Adipocyte (in vitro differentiated cells): ENCODE data around the gene WFS1.
A peak's percentile ranks its signal among the peaks of the same experiment; 100 is the strongest.

ENCODE experiments used
- DNase-seq: peaks from one replicate; pipeline ENCODE4 v3.0.0-alpha.2; 2015; ENCODE audit warnings: low read depth
- H3K27me3 ChIP-seq: replicated peaks from 2 replicates; pipeline ENCODE4 v1.7.0; 2013; ENCODE audit warnings: mild to moderate bottlenecking, low read length, moderate library complexity; ENCODE audit not compliant: control insufficient read depth, insufficient read depth
- H3K36me3 ChIP-seq: 2 replicates; pipeline ENCODE4 v1.7.0; 2013; ENCODE audit warnings: low read length, mild to moderate bottlenecking, moderate library complexity; ENCODE audit not compliant: control insufficient read depth, insufficient read depth, severe bottlenecking
- H3K4me1 ChIP-seq: 2 replicates; pipeline ENCODE4 v1.7.0; 2013; ENCODE audit warnings: mild to moderate bottlenecking, low read length, moderate library complexity; ENCODE audit not compliant: control insufficient read depth, insufficient read depth
- H3K4me3 ChIP-seq: 2 replicates; pipeline ENCODE4 v1.7.0; 2013; ENCODE audit warnings: mild to moderate bottlenecking, low read length, moderate library complexity
- H3K9ac ChIP-seq: 2 replicates; pipeline ENCODE4 v1.7.0; 2013; ENCODE audit warnings: mild to moderate bottlenecking, low read length, moderate library complexity
- H3K9me3 ChIP-seq: 2 replicates; pipeline ENCODE4 v1.7.0; 2013; ENCODE audit warnings: mild to moderate bottlenecking, low read length, moderate library complexity; ENCODE audit not compliant: control insufficient read depth

The WFS1 gene

DNA sequence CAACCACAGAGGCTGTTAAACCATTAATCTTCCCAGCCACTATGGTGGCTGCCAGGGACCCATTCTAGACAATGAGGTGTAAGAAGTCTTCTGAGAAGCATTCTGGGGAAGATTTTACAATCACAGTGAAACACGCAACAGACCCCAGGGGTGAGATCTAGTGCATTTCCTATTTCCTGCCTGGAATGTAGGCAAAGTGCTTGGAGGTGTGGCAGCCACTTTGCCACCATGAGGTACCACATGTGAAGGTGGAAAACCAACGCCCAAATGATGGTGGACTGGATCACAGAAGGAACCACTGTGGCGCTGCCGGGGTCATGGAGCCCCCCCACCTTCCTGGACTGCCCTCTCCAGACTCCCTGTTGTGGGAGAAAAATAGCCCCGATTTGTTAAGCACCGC is 61.8 kb downstream of the WFS1 start:
- no peak overlapping the region for H3K9ac ChIP-seq
- no peak for DNase-seq
- H3K27me3 ChIP-seq = peaks cover 41% of the 10 kb centered on the region
- peaks cover 5% of the 10 kb centered on the region for H3K9me3 ChIP-seq
- no peaks in the 10 kb centered on the region for H3K36me3 ChIP-seq
- no peaks in the 10 kb centered on the region for H3K4me1 ChIP-seq
- no peak overlapping the region for H3K4me3 ChIP-seq

DNA sequence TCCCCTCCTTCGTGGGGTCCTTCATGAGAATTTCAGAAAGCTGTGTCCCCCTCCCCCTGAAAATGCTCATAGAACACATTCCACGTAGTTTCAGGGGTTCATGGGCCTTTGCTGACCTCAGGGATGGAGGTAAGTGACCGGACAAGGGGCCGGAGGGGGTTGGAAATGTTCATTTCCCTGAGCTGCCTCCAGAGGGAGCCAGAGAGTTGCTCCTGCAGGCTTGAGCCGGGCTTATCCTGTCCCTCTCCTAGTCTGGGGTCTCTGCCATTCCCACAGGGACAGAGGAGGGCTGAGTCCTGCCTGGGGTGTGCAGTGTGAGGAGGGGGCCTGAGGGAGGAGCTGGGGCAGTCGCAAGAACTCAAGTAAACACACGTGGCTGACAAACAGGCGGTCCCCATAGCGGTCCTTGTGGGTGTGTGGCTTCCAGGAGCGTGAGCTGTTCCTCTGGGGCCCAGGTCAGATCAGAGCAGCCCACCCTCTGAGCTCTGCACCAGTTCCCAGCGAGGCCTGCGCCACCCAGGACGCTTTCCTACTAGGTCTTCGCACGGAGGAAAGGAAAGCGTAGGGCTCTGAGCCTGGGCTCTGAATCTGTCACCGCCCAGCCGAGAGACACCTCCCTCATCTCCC is 62.5 kb downstream of the WFS1 start:
- Histone ChIP-seq H3K9me3 (peaks cover 5% of the 10 kb centered on the region), H3K4me1 (no peaks in the 10 kb centered on the region), H3K9ac (no peak overlapping the region), H3K36me3 (no peaks in the 10 kb centered on the region), H3K4me3 (no peak overlapping the region), H3K27me3 (peaks cover 39% of the 10 kb centered on the region)
- peak; percentile 52 for DNase-seq

DNA sequence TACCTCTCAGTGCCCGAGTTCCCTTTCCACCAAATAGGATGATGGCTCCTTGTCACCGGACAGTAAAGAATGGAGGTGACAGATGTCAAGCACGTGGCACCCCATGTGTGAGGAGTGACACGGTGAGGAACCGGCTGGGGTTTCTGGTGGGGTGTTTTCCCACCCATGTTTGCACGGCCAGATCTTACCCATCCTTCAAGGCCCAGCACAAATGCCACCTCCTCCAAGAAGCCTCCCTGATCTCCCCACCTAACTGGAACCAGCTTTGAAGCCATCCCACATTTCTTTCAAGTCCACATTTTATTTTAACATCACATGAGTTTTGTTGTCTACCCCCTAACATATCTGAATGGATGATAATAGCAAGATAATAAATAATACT is 63.0 kb downstream of the WFS1 start:
- Histone ChIP-seq H3K4me1 (no peaks in the 10 kb centered on the region), H3K9me3 (peaks cover 5% of the 10 kb centered on the region), H3K9ac (no peak overlapping the region), H3K36me3 (no peaks in the 10 kb centered on the region), H3K4me3 (no peak overlapping the region), H3K27me3 (peaks cover 40% of the 10 kb centered on the region)
- no peak for DNase-seq

DNA sequence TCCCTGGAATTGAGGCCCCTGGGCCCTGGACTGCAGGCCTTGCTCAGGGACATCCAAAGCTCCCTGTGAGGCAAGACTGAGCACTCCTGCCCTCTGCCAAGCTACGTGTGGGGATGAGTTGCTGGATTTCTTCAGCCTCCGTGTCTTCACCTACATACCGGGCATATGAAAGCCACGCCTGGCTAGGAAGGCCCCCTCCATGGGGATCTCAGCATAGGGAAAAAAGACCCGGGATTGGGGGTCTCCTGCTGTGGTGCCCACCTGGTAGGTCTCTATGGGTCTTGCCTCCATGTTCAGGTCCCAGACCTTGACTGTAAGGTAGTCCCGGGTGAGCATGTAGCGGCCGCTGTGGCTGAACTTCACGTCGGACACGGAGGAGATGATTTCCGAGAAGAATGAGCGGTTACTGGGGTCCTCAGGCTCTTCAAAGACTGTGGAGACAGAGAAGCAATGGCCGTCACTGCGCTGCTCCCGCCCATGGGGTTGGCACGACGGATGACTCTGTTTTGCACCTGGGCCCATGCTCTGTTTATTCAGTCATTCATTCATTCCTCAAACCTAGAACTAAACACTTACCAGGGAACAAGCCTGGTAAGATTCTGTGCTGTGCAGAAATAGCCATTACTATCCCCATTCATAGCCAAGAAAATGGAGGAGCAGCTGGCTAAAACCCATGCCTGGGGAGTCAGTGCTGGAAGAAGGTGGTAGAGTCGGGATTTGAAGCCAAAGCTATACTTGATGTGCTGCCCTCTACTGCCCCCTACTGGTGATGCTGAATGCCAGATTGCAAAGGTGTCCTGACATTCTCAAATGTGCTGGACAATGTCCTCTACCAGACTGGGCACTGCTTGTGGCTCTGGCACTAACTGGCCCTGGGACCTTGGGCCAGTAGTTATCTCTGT is 63.9 kb downstream of the WFS1 start:
- H3K4me3 ChIP-seq = no peak overlapping the region
- H3K27me3 ChIP-seq = peaks cover 42% of the 10 kb centered on the region
- DNase-seq = no peak
- H3K9me3 ChIP-seq = peaks cover 5% of the 10 kb centered on the region
- no peaks in the 10 kb centered on the region for H3K4me1 ChIP-seq
- no peaks in the 10 kb centered on the region for H3K36me3 ChIP-seq
- no peak overlapping the region for H3K9ac ChIP-seq

DNA sequence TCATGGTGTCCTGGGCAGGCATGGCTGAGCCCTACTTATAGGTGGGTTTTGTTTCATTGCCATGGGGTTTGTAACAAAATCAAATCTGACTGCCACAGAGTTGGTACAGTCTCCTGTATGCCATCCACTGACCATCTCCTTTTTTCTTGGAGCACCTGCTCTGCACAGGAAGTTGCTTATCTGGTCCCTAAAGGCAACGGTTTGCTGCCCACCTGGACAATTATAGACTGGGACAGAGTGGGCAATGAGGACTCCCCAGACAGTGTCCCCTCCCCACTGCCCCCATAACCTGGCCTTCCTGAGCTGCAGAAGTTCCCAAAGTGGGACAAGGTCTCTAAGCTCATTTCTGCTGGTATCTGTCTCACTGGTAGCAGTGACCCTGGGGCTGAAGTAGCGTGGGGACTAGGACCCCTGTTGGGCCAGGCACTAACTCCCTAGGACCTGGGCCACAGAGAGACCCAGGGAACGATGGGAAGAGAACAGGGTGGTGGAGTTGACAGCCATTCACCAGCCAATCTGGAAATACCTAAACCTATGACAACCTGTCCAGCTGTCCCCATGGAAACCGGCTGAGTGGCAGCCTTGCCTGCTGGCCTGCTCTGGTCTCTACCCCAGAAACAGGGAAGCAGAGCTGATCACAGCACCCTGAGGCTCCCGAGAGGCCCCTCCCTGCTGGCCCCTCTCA is 64.7 kb downstream of the WFS1 start:
- Histone ChIP-seq H3K4me3 (no peak overlapping the region), H3K27me3 (peaks cover 43% of the 10 kb centered on the region), H3K4me1 (no peaks in the 10 kb centered on the region), H3K36me3 (no peaks in the 10 kb centered on the region), H3K9ac (no peak overlapping the region), H3K9me3 (peaks cover 5% of the 10 kb centered on the region)
- DNase-seq = no peak

DNA sequence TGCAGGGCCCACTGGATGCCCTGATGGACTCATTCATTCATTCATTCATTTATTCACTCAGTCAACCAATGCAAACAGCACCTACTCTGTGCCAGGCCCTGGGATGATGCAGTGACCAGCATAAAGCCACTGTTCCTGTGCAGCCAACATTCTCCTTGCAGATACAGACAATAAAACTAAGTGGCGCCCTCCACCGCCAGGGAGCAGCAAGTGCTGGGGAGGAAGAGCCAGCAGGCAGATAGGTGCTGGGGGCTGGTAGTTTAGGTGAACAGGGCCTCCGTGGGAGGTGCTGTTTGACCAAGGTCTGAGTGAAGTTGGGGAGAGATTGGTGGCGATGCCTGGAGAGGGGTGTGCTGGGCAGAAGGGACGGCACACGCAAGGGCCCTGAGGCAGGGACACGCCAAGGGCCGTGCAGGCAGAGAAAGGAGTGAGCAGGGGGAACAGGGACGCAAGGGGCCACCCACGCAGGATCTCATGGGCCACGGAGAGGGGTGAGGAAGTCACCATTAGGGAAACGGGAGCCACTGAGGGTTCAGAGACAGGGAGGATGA is 65.5 kb downstream of the WFS1 start:
- no peak for DNase-seq
- no peaks in the 10 kb centered on the region for H3K36me3 ChIP-seq
- H3K4me1 ChIP-seq = no peaks in the 10 kb centered on the region
- H3K27me3 ChIP-seq = peaks cover 43% of the 10 kb centered on the region
- no peak overlapping the region for H3K4me3 ChIP-seq
- no peak overlapping the region for H3K9ac ChIP-seq
- peaks cover 5% of the 10 kb centered on the region for H3K9me3 ChIP-seq

DNA sequence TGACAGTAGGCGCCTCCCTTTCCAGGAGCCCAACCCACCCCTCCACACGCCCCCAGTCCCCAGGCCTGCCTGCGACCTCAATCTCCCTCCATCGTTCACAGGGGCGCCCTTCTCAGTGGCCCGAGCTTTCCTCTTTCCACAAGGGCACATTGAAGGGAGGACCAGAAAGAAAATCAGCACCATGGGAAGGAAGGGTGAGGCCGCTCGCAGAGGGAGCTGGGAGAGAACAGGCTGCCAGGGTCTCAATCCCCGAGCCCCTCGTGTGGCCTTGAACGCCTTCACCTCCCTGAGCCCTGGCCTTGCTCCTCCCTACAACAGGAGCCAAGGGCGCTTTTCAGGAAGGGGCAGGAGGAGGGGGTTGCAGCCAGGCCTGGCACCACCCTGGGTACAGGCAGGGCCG is 66.5 kb downstream of the WFS1 start:
- no peaks in the 10 kb centered on the region for H3K4me1 ChIP-seq
- H3K9ac ChIP-seq = no peak overlapping the region
- peaks cover 50% of the 10 kb centered on the region for H3K27me3 ChIP-seq
- H3K4me3 ChIP-seq = no peak overlapping the region
- DNase-seq = no peak
- no peaks in the 10 kb centered on the region for H3K36me3 ChIP-seq
- peaks cover 5% of the 10 kb centered on the region for H3K9me3 ChIP-seq

DNA sequence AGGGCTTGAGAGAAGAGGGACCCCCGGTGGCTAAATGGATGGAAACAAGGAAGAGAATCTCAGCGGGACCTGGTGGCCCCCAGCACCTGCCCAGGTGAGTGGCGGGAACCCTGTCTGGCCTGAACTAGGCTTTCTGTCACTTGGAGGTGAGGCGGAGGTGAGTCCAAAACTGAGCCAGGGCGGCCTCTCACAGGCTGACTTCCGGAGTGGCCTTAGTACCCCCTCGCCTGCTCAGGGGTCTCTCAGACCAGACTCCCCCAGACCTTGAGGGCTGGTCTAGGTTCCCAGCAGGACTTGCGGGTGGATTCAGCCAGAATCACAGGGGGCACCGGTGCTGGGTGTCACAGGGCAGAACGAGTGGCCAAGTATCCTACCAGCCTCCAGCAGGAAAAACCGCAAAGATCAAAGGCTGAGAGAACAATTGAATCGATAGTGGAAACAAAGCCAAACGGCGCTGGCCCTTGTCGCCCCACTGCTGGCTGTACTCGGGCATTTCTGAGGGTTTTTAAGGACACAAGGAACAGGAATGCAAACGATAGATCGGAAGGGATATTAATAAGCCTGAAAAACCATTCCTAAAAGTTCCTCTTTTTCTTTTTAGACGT is 67.8 kb downstream of the WFS1 start:
- peaks cover 5% of the 10 kb centered on the region for H3K9me3 ChIP-seq
- H3K9ac ChIP-seq = no peak overlapping the region
- H3K4me1 ChIP-seq = no peaks in the 10 kb centered on the region
- DNase-seq = no peak
- H3K4me3 ChIP-seq = no peak overlapping the region
- H3K36me3 ChIP-seq = no peaks in the 10 kb centered on the region
- peaks cover 56% of the 10 kb centered on the region for H3K27me3 ChIP-seq

DNA sequence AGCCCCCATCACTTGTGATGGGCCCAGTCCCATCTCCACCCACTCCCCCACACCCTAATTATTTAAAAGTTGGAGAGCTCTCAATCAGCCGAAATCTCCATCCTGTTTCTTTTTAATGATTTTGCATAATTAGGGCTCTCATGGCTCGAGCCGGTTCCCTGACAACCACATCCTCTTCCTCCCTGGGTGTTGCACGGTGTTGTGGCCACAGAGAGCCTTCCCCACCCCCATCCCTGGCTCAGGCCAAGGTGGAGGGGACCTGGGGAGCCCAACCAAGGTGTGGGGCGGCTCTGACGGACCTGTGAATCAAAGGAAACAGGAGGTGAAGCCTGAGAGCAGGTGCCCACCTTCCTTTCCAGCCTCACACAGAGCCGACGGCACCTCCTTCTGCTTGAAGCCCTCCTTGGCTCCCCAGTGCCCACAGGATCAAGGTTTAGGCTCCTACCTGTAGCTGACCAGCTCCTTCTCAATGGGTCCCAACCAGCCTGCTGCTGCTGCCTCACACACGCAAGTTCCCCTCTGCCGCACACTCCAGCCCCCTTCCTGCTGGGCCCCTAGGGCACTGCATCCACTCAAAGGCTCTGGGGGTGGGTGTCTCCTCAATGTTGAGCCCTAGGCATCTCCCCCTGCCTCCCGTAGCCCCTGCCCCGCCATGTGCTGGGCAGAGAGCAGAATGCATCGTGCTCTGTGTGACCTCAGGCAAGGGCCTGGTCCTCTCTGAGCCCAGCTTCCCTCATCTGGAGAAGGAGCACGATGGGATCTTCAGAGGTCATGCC is 68.7 kb downstream of the WFS1 start:
- Histone ChIP-seq H3K36me3 (no peaks in the 10 kb centered on the region), H3K4me1 (no peaks in the 10 kb centered on the region), H3K9ac (no peak overlapping the region), H3K27me3 (peaks cover 48% of the 10 kb centered on the region), H3K9me3 (peaks cover 5% of the 10 kb centered on the region), H3K4me3 (no peak overlapping the region)
- no peak for DNase-seq

DNA sequence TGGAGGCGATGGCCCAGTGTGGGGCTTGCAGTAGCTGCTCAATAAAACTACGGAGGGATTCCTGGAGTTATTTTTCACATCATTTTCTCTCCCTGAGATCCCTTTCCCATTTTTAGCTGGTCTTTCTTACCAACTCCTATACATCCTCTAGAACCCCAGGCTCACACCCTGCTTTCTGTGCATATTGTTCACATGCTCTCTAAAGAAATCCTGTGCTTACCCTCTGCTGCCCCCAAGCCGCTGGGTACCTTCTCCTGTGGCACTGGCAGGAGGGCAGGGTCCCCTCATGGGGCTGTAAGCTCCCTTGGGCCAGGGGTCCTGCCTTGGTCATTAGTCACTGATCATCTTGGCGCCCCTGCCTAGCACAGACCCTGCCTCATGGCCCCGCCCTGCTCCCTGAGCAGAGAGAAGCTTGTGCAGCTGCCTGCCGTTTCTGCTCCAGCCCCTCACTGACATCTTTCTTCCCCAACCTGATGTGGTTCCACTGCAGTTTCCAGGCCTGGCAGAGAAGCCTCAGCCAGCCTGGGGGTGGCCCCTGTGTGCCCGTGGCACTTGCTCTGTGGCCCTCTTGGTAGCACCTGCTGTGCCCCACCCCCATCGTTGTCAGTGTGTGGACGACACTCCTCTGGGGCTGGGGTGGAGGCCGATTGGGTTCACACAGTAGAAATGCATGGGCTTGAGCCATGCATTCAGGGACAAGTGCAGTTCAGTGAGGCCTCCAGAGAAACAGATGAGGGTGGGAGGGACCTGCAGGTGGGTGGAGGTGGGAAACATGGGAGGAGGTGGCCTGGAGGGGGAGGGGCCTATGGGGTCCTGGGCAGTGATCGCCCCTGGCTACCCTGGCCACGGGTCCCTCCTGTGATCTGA is 69.5 kb downstream of the WFS1 start:
- Histone ChIP-seq H3K4me1 (no peaks in the 10 kb centered on the region), H3K27me3 (peaks cover 48% of the 10 kb centered on the region), H3K4me3 (no peak overlapping the region), H3K36me3 (no peaks in the 10 kb centered on the region), H3K9me3 (no peaks in the 10 kb centered on the region), H3K9ac (no peak overlapping the region)
- no peak for DNase-seq
